Uterus (tissue), 2 donors: ENCODE data around the gene NAT10.

ENCODE experiments used
- CTCF ChIP-seq, 4 experiments: fragments of 200-600 bp in 2 of 4; fragments of 450-650 bp in 2 of 4; sonication (generic) in 2 of 4; IDR thresholded peaks; one replicate each; pipeline ENCODE4 v1.5.1; 2016 to 2019; ENCODE audit warnings: antibody characterized with exemption in 4 of 4, mild to moderate bottlenecking in 2 of 4, moderate library complexity in 1 of 4
- POLR2A ChIP-seq, 2 donors: fragments of 450-650 bp; IDR thresholded peaks; one replicate each; pipeline ENCODE4 v1.6.1; 2016; ENCODE audit warnings: antibody characterized with exemption in 2 of 2, mild to moderate bottlenecking in 1 of 2, moderate library complexity in 1 of 2

GRCh38 chr11:34149274-34149673, 43.8 kb downstream of the NAT10 start:
- TF ChIP-seq CTCF (IDR thresholded peaks at IDR 0.05) (no peak), POLR2A (IDR thresholded peaks at IDR 0.05) (no peak)
